ENCODE measurements around the gene TACC3. TPM values are rescaled to one million over a fixed set of nuclear protein-coding genes. Genes with fewer than 3 reads are reported as not detected.

TACC3 gene
- total RNA-seq, 1 donor from 2014 or later: 91.4 TPM

DNA sequence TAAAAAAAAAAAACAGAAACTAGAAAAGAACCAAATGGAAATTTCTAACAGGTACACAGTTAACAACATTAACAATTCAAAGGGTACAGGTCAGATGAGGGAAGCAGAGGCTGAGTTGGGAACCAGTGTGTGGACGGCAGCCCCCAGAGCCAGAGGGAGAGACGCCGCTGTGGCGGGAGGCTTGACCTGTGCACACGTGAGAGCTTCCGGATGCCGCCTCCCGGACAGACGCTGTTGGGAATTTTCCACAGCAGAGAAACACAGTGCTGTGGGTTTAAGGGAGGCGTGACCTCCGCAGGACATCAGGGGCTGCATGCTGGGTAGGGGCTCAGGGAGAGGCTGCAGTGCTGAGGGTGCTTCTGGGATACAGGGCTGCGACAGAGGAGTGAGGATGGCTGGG, 22.2 kb downstream of the TACC3 start:
- no peaks in the 10 kb centered on the region for H3K9me3 Mint-ChIP-seq
- no peak for TF ChIP-seq CTCF (conservative IDR thresholded peaks at IDR 0.05)
- no peaks in the 10 kb centered on the region for H3K4me1 Mint-ChIP-seq (ENCODE audit: unreplicated experiment)
- H3K36me3 Mint-ChIP-seq: peaks cover 9% of the 10 kb centered on the region
- no peak overlapping the region for H3K27ac Mint-ChIP-seq
- H3K27me3 Mint-ChIP-seq: no peaks in the 10 kb centered on the region
- no peak overlapping the region for H3K4me3 Mint-ChIP-seq
- no peak for DNase-seq (ENCODE audit: extremely low spot score, unreplicated experiment)

GRCh38 chr4:1743975-1744374, 22.7 kb downstream of the TACC3 start:
- Mint-ChIP-seq H3K27me3 (no peaks in the 10 kb centered on the region), H3K4me3 (no peak overlapping the region), H3K27ac (no peak overlapping the region), H3K9me3 (no peaks in the 10 kb centered on the region), H3K4me1 (ENCODE audit: unreplicated experiment) (no peaks in the 10 kb centered on the region), H3K36me3 (peaks cover 5% of the 10 kb centered on the region)
- TF ChIP-seq CTCF (conservative IDR thresholded peaks at IDR 0.05): no peak
- DNase-seq (ENCODE audit: extremely low spot score, unreplicated experiment): no peak

DNA sequence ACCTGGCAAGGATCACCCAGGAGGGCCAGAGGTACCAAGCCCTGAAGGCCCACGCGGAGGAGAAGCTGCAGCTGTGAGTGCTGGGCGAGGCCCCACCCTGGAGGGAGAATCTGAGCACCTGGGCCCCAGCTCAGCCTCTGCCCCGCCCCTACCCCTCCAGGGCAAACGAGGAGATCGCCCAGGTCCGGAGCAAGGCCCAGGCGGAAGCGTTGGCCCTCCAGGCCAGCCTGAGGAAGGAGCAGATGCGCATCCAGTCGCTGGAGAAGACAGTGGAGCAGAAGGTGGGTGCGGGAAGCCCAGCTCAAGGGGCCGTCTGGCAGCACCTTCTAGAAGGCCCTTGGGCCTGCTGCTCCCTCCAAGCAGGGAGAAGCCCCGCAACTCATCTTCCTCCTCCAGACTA, 23.2 kb downstream of the TACC3 start:
- H3K27me3 Mint-ChIP-seq: no peaks in the 10 kb centered on the region
- no peak for DNase-seq (ENCODE audit: extremely low spot score, unreplicated experiment)
- H3K4me3 Mint-ChIP-seq: no peak overlapping the region
- no peak overlapping the region for H3K27ac Mint-ChIP-seq
- no peaks in the 10 kb centered on the region for H3K4me1 Mint-ChIP-seq (ENCODE audit: unreplicated experiment)
- TF ChIP-seq CTCF (conservative IDR thresholded peaks at IDR 0.05): no peak
- peaks cover 4% of the 10 kb centered on the region for H3K36me3 Mint-ChIP-seq
- no peaks in the 10 kb centered on the region for H3K9me3 Mint-ChIP-seq

- no peaks in the 10 kb centered on the region for H3K27me3 Mint-ChIP-seq
- H3K9me3 Mint-ChIP-seq: no peaks in the 10 kb centered on the region
- no peak overlapping the region for H3K27ac Mint-ChIP-seq
- no peak for TF ChIP-seq CTCF (conservative IDR thresholded peaks at IDR 0.05)
- H3K4me3 Mint-ChIP-seq: no peak overlapping the region
- peaks cover 4% of the 10 kb centered on the region for H3K36me3 Mint-ChIP-seq
- H3K4me1 Mint-ChIP-seq (ENCODE audit: unreplicated experiment): no peaks in the 10 kb centered on the region
- DNase-seq (ENCODE audit: extremely low spot score, unreplicated experiment): no peak
These were observed 23.8 kb downstream of the TACC3 start for GRCh38 chr4:1745165-1745564.

GRCh38 chr4:1745697-1746096, 24.4 kb downstream of the TACC3 start:
- no peak for TF ChIP-seq CTCF (conservative IDR thresholded peaks at IDR 0.05)
- no peak overlapping the region for H3K27ac Mint-ChIP-seq
- peaks cover 4% of the 10 kb centered on the region for H3K36me3 Mint-ChIP-seq
- no peak for DNase-seq (ENCODE audit: extremely low spot score, unreplicated experiment)
- no peaks in the 10 kb centered on the region for H3K9me3 Mint-ChIP-seq
- H3K4me3 Mint-ChIP-seq: no peak overlapping the region
- no peaks in the 10 kb centered on the region for H3K27me3 Mint-ChIP-seq
- H3K4me1 Mint-ChIP-seq (ENCODE audit: unreplicated experiment): no peaks in the 10 kb centered on the region

GRCh38 chr4:1746265-1746691, 25.0 kb downstream of the TACC3 start:
- peak; percentile 97 for TF ChIP-seq CTCF (conservative IDR thresholded peaks at IDR 0.05)
- peak; percentile 92 for DNase-seq (ENCODE audit: extremely low spot score, unreplicated experiment)
- no peaks in the 10 kb centered on the region for H3K4me1 Mint-ChIP-seq (ENCODE audit: unreplicated experiment)
- H3K36me3 Mint-ChIP-seq: peaks cover 4% of the 10 kb centered on the region
- H3K9me3 Mint-ChIP-seq: no peaks in the 10 kb centered on the region
- no peak overlapping the region for H3K27ac Mint-ChIP-seq
- H3K27me3 Mint-ChIP-seq: no peaks in the 10 kb centered on the region
- H3K4me3 Mint-ChIP-seq: no peak overlapping the region

Data from type B pancreatic cell (in vitro differentiated cells).